HG02970 (cell line): ENCODE data around the gene CGB1.

ENCODE experiments used
- ATAC-seq: cut with Tn5 transposase; IDR thresholded peaks from one replicate; pipeline ENCODE4 v1.9.1; 2021; ENCODE audit warnings: mild to moderate bottlenecking, moderate library complexity, moderate number of reproducible peaks; ENCODE audit not compliant: unreplicated experiment, low FRiP score

CGB1 gene

DNA sequence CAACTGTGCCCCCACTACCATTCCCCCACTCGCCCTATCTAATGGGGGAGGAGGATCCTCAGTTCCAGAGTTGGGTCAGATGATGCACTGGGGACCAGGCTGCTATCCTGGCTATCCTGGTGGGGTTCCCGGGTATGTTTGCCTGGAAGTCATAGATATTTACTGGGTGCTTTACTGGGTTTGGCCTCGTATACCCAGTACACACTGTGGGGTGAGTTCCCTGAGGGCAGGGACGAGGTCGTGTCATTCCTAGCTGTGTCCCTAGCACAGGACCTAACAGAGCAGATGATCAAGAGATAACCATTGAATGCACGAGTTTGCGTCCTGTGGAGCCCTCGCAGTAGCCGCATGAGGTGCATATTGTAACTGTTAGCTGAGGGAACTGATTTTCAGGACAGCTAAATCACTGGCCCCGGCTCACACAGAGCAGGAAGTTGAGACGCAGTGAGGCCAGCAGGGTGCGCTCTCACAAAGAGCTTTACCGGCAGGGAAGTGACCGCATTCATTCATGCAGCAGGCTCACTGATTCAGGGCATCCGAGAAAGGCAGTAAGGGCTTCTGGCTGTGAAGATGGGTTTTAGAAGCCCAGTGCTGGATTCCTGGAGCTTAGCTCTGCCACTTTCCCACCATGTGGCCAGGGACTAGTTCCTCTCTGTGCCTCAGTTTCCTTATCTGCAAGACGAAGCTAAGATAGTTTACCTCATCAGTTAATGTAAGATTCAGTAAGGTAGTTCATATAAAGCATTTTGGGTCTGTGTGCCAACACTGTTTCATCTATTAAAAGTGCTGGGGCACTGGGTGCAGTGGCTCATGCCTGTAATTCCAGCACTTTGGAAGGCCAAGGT is 37.0 kb downstream of the CGB1 start:
- no peak for ATAC-seq

DNA sequence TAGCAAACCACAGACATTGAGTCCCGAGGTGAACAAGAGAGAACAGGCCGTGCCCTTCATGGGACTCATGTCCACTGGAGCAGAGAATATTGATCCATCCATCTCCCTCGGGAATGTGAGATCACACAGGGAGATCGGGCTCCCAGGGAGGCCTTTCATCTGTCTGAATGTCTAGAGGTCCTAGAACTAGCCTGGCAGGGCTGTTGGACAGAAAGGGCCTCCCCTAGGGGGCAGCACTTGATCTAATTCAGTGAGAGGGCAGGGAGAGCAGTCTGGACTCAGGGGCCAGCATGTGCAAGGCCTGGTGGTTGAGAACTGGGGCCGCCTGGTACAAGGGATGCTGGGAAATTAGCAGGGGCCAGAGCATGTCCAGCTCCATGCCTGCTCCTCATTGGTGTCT is 38.7 kb downstream of the CGB1 start:
- ATAC-seq: no peak

DNA sequence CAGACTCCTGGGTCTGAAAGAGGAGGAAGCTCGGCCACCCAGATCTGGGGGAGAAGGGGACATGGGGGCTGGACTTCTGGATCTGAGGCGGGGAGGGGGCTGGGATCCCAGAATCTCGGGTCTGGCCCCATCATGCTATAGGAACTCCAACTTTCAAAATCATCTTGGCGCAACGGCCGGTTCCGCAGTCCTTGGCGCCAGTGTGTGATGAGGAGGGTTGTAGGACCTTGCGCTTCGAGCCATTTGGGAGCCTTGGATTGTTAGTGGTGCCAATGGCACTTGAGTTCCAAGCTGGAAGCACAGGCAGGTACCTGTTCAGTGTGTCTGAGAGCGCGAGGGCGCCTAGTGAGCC is 42.7 kb downstream of the CGB1 start:
- ATAC-seq: no peak

DNA sequence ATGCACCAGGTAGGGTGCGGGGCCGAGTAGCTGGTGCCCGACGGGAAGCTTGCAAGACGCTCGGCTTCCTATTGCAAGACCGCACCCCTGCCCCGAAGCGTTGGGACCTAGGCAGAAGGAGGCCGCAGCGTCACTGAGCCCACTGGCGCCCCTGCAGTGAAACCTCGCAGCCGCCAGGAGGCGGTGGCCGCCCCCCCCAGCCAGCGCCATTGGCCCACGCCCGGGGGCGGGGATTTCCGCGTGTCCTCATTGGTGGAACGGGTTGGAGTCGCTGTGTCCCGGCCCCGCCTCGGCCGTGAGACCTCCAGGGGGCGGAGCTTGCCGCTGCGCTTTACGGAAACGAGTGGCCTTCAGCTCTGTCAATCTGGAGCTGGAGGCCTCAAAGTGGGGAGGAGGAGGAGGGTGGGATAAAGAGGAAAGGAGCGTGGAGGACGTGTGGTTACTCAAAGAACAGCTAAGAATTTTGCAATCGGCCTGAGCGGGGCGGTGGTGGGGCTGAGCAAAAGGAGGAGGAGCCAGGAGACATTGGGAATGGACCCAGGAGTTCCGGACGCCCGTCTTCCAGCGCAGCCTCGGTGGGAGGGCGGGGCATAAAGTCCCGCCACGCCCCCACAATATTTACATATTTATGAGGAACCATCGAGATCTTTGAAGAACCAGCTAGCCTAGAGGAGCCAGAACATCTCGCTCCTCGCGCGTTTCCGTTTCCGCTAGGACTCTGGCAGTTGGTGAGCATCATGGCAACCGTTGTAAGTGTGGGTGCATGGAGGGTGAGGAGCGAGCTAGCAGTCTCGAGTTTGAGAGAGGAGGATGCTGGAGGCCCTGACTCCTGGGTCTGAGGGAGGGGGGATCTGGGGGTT is 43.3 kb downstream of the CGB1 start, which contains the start of the genes GYS1 and RUVBL2:
GYS1 (minus strand) TSS at position 135 of the 860 bp plus-strand sequence. CDS start 197 bp downstream, outside the sequence.
RUVBL2 (plus strand) TSS at position 713 of the 860 bp plus-strand sequence; CDS start at position 738, 25 bp downstream.
- peak; percentile 90 for ATAC-seq

DNA sequence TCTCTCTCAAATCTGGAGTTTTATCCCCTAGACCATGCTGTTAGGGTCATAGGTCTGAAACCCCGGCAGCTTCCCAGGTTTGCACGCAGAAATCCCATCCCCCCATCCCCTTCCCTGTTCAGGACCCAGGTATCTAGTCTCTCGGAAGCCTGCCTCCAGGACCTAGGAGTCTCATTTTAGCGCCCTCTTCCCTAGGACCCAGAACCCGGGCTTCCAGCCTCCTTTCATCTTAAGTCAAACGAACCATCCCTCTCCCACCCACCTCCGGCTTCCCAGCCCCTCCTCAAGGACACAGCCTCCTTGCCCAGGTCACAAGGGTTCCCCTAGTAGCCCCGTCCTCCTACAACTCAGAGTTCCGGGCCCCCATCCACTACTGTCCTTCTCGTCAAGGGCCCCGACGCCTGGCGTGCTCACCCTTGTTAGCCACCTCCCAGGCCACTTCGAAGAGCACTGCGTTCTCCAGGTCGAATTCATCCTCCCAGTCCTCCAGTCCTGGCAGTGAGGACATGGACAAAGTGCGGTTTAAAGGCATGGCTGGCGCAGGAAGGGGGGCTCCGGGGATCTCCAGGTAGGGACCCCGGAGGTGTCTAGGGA is 44.0 kb downstream of the CGB1 start:
- ATAC-seq: no peak

DNA sequence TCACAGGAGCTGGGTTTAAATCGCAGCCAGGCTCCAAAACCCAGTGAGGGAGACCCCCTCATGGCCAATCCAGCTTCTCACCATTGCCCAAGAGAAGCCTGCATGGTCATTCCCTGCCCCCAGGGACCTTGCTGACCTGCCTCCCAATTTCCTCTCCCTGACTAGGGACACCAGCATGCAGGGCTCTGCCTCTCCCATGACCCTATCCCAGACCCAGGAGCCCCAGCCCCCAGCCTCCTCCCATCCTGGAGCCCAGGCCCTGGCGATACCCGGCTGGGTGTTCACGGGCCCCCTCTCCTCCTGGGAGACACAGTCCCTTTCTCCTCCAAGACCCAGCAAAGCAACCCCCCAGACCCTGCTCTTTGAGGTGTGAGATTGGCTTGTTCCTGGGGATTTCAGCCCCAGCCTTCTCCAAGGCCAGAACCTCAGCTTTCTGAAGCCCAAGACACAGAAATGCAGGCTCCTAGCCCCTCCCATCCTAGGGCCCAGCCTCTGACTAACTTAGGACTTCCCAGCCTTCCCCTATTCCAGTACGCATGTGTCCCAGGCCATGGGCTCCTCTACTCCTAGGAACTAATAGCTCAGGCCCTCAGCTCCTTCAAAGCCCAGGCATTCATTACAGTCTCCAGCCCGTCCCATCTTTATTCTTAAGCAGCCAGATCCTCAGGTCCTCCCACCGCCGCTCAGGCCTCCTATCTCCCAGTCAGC is 44.7 kb downstream of the CGB1 start:
- no peak for ATAC-seq

DNA sequence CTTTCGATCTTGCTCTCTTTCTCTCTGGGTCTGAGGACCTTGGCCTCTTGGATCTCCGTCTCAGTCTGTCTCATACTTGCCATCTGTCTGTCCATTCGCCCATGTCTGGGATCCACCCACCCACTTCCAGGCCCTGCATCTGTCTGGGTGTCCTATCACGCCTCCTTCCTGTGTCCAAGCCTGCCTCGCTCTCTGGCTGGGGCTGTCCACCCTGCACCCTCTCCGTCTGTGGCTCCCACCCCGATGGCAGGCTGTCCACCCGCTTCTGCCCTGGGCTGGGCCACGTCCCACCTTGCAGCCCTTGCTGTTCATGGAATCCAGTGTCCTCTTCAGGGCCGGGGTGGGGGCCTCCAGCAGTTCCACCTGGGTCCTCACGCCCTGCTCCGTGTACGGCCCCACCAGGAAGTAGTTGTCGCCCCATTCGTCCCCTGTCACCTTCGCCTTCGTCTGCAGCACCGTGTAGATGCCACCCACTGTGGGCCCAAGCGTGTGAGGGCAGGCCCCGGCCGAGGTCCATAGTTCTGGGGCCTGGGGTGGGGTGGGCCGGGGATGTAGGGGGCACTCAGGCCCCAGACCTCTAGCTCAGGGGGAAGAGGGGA is 45.6 kb downstream of the CGB1 start:
- no peak for ATAC-seq

DNA sequence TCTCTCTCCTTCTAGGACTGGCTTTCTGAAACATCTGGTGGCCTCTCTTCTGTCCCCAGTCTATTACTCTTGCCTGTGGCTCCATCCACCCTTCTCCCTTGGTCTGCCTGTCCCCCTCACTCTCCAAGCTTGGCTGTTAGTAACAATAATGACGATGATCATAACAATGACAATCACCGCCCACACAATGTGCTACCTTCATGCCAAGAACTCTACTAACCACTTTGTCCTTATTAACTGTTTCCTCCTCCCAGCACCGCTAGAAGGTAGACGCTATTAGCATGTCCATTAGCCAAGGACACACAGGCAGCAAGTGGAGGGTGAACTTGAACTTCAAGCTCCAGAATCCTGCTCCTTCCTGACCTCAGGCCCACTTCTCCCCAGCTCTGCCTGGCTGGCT is 46.3 kb downstream of the CGB1 start:
- no peak for ATAC-seq

DNA sequence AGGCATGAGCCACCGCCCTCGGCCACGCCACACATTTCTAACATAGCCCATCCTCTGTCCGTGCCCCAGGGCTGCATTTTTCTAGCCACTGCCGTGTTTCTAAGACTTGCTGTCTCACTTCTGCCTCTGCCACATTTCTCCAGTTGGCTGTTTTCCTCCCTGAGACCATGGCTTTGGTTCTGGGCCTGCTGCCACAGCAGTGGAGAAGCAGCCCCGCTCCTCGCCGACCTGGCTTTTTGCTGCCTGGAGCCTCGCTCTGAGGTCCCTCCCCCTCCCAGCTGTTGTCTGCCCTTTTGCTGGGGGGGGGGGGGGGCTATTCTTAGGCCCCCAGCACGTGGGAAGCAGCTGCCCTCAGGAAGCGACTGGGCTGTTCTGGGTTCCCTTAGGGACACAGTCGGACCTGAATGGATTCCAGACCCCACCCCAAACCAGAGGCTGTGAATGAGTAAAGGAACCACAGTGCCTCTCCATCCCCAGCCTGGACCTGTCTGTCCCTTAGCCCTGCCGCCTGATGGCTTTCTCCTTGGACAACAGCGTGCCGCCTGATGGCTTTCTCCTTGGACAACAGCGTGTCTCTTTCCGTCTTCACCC is 46.9 kb downstream of the CGB1 start:
- no peak for ATAC-seq

DNA sequence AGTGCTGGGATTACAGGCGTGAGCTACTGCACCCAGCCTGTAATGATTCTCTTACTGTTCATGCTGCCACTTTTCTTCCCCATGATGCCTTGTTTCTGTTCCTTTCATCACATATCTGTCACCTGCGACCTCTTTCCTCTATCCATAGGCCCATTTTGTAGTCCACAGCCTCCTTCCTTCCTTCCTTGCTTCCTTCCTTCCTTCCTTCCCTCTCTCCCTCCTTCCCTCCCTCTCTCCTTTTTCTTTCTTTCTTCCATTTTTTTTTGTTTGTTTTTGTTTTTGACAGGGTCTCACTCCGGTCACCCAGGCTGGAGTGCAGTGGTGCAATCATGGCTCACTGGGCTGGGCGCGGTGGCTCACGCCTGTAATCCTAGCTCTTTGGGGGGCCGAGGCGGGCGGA is 47.8 kb downstream of the CGB1 start:
- ATAC-seq: no peak

DNA sequence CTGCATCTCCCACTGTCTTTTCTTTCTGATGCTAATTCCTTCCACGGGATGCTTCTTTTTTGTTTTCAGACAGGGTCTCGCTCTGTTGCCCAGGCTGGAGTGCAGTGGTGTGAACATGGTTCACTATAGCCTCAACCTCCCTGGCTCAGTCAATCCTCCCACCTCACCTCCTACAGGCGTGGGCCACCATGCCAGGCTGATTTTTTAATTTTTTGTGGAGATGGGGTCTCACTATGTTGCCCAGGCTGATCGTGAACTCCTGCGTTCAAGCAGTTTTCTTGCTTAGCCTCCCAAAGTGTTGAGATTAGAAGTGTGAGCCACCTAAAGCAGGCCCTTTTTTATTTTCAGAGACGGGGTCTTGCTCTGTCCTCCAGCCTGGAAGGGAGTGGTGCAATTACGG is 48.4 kb downstream of the CGB1 start:
- no peak for ATAC-seq

DNA sequence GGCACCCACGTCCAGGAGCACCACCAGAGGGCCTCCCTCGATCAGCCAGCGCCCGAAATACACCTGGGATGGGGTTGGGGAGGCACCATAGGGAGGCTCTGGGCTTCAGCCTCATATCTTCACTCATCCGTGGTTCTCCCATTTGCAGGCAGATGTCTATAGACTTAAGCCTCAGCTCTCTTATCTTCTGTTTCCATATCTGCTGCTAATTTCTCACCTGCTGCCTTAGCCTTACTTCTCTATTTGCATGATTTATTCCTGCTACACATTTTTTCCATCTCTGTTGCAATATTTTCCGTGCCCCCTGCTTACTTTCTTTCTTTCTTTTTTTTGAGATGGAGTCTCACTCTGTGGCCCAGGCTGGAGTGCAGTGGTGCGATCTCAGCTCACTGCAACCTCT is 49.4 kb downstream of the CGB1 start:
- ATAC-seq: no peak

DNA sequence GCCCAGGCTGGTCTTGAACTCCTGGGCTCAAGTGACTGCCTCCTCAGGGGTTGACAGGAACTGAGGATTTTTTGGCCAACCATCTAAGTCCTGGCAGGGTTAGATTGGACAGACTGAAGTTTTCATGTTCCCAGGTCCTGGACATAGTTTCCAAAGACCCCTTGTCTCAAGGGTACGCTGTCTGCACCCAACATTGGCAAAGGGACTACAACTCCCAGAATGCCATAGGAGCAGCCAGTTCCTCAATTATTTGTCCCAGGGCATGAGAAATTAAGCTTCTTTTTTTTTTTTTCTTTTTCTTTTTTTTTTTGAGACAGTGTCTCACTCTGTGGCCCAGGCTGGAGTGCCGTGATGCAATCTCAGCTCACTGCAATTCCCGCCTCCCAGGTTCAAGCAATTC is 50.5 kb downstream of the CGB1 start:
- no peak for ATAC-seq

DNA sequence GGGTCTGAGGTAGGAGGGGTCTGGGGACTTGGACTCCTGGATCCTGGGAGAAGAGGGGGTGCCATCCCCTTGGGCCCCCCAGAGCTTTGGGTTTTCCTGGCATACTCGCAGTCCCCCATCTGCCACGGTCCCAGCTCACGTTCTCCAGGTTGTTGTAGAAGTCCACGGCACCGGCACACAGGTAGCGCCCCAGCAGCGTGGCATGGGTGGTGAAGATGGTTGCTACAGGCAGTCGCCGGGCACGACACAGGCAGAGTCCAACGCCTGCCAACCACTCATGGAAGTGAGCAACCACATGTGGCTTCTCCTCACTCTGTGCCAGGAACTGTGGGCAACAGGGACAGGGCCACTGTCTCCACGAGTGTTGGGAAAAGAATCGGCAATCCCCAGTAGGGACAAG is 51.0 kb downstream of the CGB1 start:
- ATAC-seq: no peak
